NOMO-1 (cell line): ENCODE results near the gene OSM.

Source experiments
- DNase-seq, 2 experiments: peaks; one replicate each; lab custom pipeline; 2025; ENCODE audit not compliant: unreplicated experiment in 2 of 2; lab: John Stamatoyannopoulos, UW

The OSM gene

GRCh38 chr22:30212996-30213441 lies 53.6 kb downstream of the OSM start:
- DNase-seq, result peak; percentile 14 to 51
